Activated CD8-positive, alpha-beta memory T cell treated with anti-CD3 and anti-CD28 coated beads for 4 hours (primary cell): ENCODE measurements around the gene TDP1.

ENCODE experiments used
- DNase-seq, 2 donors: peaks; one replicate each; pipeline ENCODE4 v3.0.0-alpha.2; 2020; ENCODE audit warnings: low read depth in 2 of 2

The TDP1 gene

GRCh38 chr14:89941830-89942377 is 13.8 kb upstream of the TDP1 start:
- DNase-seq, result no peak

GRCh38 chr14:89947344-89947743 is 8.4 kb upstream of the TDP1 start:
- no peak for DNase-seq

GRCh38 chr14:89952576-89952975 is 3.2 kb upstream of the TDP1 start:
- no peak for DNase-seq

- no peak for DNase-seq
Measured at GRCh38 chr14:89953602-89954001, 2.1 kb upstream of the TDP1 start.

GRCh38 chr14:89954070-89955021 is 1.4 kb upstream of the TDP1 start, which contains the start of gene EFCAB11:
TSS of gene EFCAB11 (minus strand) at chr14:89954730. CDS start at chr14:89954660, 70 bp downstream.
- DNase-seq, result peak; percentile 89 to 91

- DNase-seq, result no peak
Measured at GRCh38 chr14:89955022-89955744, 544 bp upstream of the TDP1 start.

GRCh38 chr14:89956661-89957009 is 908 bp downstream of the TDP1 start:
- no peak for DNase-seq

- no peak for DNase-seq
Measured at GRCh38 chr14:89957376-89957775, 1.6 kb downstream of the TDP1 start.

GRCh38 chr14:89957791-89958190 is 2.1 kb downstream of the TDP1 start:
- DNase-seq, result no peak

GRCh38 chr14:89958966-89959365 is 3.2 kb downstream of the TDP1 start:
- DNase-seq, result no peak

GRCh38 chr14:89959853-89960445 is 4.2 kb downstream of the TDP1 start:
- DNase-seq, result no peak

GRCh38 chr14:89960914-89961313 is 5.2 kb downstream of the TDP1 start:
- DNase-seq, result no peak

- no peak for DNase-seq
Measured at GRCh38 chr14:89963288-89963978, 7.7 kb downstream of the TDP1 start.

- DNase-seq, result no peak
Measured at GRCh38 chr14:89965839-89966238, 10.1 kb downstream of the TDP1 start.

GRCh38 chr14:89973234-89973823 is 17.6 kb downstream of the TDP1 start:
- DNase-seq, result peak; percentile 10 to 15

- no peak for DNase-seq
Measured at GRCh38 chr14:89977668-89978067, 21.9 kb downstream of the TDP1 start.

GRCh38 chr14:89978656-89979055 is 22.9 kb downstream of the TDP1 start:
- no peak for DNase-seq

- no peak for DNase-seq
Measured at GRCh38 chr14:89983375-89983774, 27.6 kb downstream of the TDP1 start.

GRCh38 chr14:89986462-89987160 is 30.9 kb downstream of the TDP1 start:
- DNase-seq, result no peak

- DNase-seq, result no peak
Measured at GRCh38 chr14:89987161-89987475, 31.4 kb downstream of the TDP1 start.

- no peak for DNase-seq
Measured at GRCh38 chr14:89988787-89989186, 33.1 kb downstream of the TDP1 start.
